Panc1 (cell line): ENCODE measurements around the gene TARP.

Experiments
- ATAC-seq: fragments of 200-7000 bp; cut with Tn5 transposase; 2 replicates; pipeline ENCODE4 v1.9.1; 2020; ENCODE audit warnings: mild to moderate bottlenecking, moderate library complexity
- BruUV-seq: library from RNA; stranded (reverse); fragments of 400-500 nt; replicated peaks from 2 replicates; lab custom pipeline; 2021; lab: Mats Ljungman, UMichigan
- CTCF ChIA-PET: fragments of 300-600 bp; sonication (Branson Sonifier 250); formaldehyde crosslinking; loops from one replicate; lab custom pipeline; 2022; ENCODE audit warnings: antibody characterized with exemption; lab: Charles Lee
- POLR2A ChIA-PET: fragments of 300-600 bp; sonication (Branson Sonifier 250); formaldehyde crosslinking; loops from one replicate; lab custom pipeline; 2022; ENCODE audit warnings: antibody characterized with exemption; lab: Charles Lee
- DNase-seq: peaks from one replicate; pipeline ENCODE4 v3.0.0-alpha.2; 2010; ENCODE audit warnings: low read depth, low spot score
- H3K27ac ChIP-seq: 2 replicates; pipeline ENCODE4 v1.5.1; 2011; ENCODE audit warnings: mild to moderate bottlenecking, low read length, inconsistent platforms
- H3K27me3 ChIP-seq: fragments of 200-500 bp; sonication (Bioruptor generic); 2 replicates; pipeline ENCODE4 v1.6.0; 2014; ENCODE audit warnings: low read length, inconsistent platforms; ENCODE audit not compliant: control insufficient read depth, insufficient read depth
- H3K36me3 ChIP-seq: fragments of 200-500 bp; sonication (Bioruptor generic); 2 replicates; pipeline ENCODE4 v1.5.1; 2014; ENCODE audit warnings: inconsistent platforms, mild to moderate bottlenecking, low read length, moderate library complexity; ENCODE audit not compliant: control insufficient read depth, insufficient read depth
- H3K4me1 ChIP-seq: 2 replicates; pipeline ENCODE4 v1.5.1; 2011; ENCODE audit warnings: inconsistent platforms, mild to moderate bottlenecking, low read length, moderate library complexity; ENCODE audit not compliant: control insufficient read depth, insufficient read depth
- H3K4me3 ChIP-seq, 2 experiments: 2 replicates each; pipeline ENCODE4 v1.5.1; 2011 to 2012; ENCODE audit warnings: low read depth in 2 of 2, low read length in 2 of 2, mild to moderate bottlenecking in 2 of 2, inconsistent platforms in 1 of 2, moderate library complexity in 1 of 2
- H3K9me3 ChIP-seq: fragments of 200-500 bp; sonication (Bioruptor generic); 2 replicates; pipeline ENCODE4 v1.5.1; 2014; ENCODE audit warnings: low read depth, mild to moderate bottlenecking, inconsistent platforms, low read length, moderate library complexity; ENCODE audit not compliant: control insufficient read depth, insufficient read depth
- POLR2AphosphoS5 ChIP-seq: IDR thresholded peaks from 2 replicates; pipeline ENCODE4 v1.6.1; 2012; ENCODE audit warnings: mild to moderate bottlenecking, low read depth, low read length, moderate library complexity
- REST ChIP-seq, 2 experiments: IDR thresholded peaks; 2 replicates each; pipeline ENCODE4 v1.6.1; 2011 to 2012; ENCODE audit warnings: low read depth in 2 of 2, control low read depth in 1 of 2, low read length in 1 of 2, mild to moderate bottlenecking in 1 of 2, moderate library complexity in 1 of 2; ENCODE audit not compliant: insufficient read depth in 1 of 2
- SIN3A ChIP-seq: IDR thresholded peaks from 2 replicates; pipeline ENCODE4 v1.6.1; 2012; ENCODE audit warnings: low read depth, mild to moderate bottlenecking, low read length, moderate library complexity, borderline replicate concordance; ENCODE audit not compliant: insufficient read depth
- TCF7L2 ChIP-seq: IDR thresholded peaks from 2 replicates; pipeline ENCODE4 v1.6.1; 2011; ENCODE audit warnings: mild to moderate bottlenecking, low read depth, low read length, inconsistent platforms
- in situ Hi-C: cut with HindIII; loops from 2 replicates; pipeline ENCODE4 v1.10.0; 2016; ENCODE audit warnings: low sequenced_read_pairs, low pct_unique_long_range_greater_than_20kb
- intact Hi-C: fragments of 100-400 bp; cut with micrococcal nuclease; formaldehyde crosslinking; loops from one replicate; pipeline ENCODE4 v1.10.0; 2022; ENCODE audit not compliant: unreplicated experiment
- TF ChIP-seq, protein P1 (sequence below): fragments of 450-650 bp; IDR thresholded peaks from 2 replicates; pipeline ENCODE4 v1.5.1; 2017; ENCODE audit warnings: mild to moderate bottlenecking

TARP gene

GRCh38 chr7:38291117-38291647 lies 17.7 kb upstream of the TARP start:
- BruUV-seq = no TSS peak
- ChIA-PET CTCF (no interaction called here), POLR2A (no interaction called here)
- peaks cover 11% of the 10 kb centered on the region; the same call in 1 of the 2 replicates for H3K27me3 ChIP-seq
- intact Hi-C loops (no loop called here), in situ Hi-C loops (no loop called here)
- TF ChIP-seq POLR2AphosphoS5 (no peak), TCF7L2 (no peak), SIN3A (no peak), REST (IDR thresholded peaks at IDR 0.05; ENCODE audit: insufficient read depth in 1 of 2, low read depth in 2 of 2, low read length in 1 of 2) (no peak)
- TF ChIP-seq, protein P1, sequence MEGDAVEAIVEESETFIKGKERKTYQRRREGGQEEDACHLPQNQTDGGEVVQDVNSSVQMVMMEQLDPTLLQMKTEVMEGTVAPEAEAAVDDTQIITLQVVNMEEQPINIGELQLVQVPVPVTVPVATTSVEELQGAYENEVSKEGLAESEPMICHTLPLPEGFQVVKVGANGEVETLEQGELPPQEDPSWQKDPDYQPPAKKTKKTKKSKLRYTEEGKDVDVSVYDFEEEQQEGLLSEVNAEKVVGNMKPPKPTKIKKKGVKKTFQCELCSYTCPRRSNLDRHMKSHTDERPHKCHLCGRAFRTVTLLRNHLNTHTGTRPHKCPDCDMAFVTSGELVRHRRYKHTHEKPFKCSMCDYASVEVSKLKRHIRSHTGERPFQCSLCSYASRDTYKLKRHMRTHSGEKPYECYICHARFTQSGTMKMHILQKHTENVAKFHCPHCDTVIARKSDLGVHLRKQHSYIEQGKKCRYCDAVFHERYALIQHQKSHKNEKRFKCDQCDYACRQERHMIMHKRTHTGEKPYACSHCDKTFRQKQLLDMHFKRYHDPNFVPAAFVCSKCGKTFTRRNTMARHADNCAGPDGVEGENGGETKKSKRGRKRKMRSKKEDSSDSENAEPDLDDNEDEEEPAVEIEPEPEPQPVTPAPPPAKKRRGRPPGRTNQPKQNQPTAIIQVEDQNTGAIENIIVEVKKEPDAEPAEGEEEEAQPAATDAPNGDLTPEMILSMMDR = no peak
- H3K27ac ChIP-seq = no peak overlapping the region
- no peaks in the 10 kb centered on the region for H3K9me3 ChIP-seq
- DNase-seq = no peak
- no peak overlapping the region for H3K4me3 ChIP-seq
- no peaks in the 10 kb centered on the region for H3K4me1 ChIP-seq
- 0 out of 2 replicates have a peak, but pooled peaks have one; percentile 53 for ATAC-seq
- H3K36me3 ChIP-seq = no peaks in the 10 kb centered on the region

DNA sequence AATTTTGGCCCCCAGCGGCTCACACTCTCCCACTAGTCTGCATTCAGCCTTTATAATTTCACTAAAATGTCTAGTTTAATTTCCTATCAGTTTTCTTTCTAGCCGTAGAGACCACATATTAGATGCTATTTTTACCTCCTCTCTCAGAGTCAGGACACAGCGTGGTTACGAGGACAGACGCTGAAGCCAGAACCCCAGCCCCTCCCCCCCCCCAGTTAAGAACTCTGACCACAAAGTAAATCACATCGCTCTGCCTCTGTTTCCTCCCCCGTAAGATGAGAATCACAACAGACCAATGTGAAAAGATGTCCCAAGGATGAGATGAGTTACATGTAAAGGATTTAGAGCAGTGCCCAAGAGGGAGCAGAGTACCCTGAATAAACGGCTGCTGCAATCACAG lies 11.1 kb upstream of the TARP start:
- Histone ChIP-seq H3K9me3 (no peaks in the 10 kb centered on the region), H3K4me3 (no peak overlapping the region), H3K4me1 (no peaks in the 10 kb centered on the region), H3K36me3 (no peaks in the 10 kb centered on the region), H3K27me3 (peaks cover 25% of the 10 kb centered on the region), H3K27ac (no peak overlapping the region)
- in situ Hi-C loops = no loop called here
- no TSS peak for BruUV-seq
- ATAC-seq (no peak), DNase-seq (no peak)
- ChIA-PET CTCF (no interaction called here), POLR2A (no interaction called here)
- intact Hi-C loops = no loop called here
- no peak for TF ChIP-seq POLR2AphosphoS5
- TF ChIP-seq REST (IDR thresholded peaks at IDR 0.05; ENCODE audit: insufficient read depth in 1 of 2, low read depth in 2 of 2, low read length in 1 of 2) = no peak
- TF ChIP-seq TCF7L2 = no peak
- no peak for TF ChIP-seq SIN3A
- TF ChIP-seq, protein P1 = no peak
